Motor neuron (in vitro differentiated cells): Measurements from ENCODE around the gene BPIFB4. TPM values are rescaled to one million over a fixed set of nuclear protein-coding genes. Genes with fewer than 3 reads are reported as not detected.

Experiments used
- ATAC-seq, 8 experiments: fragments of 200-7000 bp; cut with Tn5 transposase; replicated peaks in 6 of 8; 2 replicates each; pipeline ENCODE4 v1.8.0; 2021; ENCODE audit warnings: mild to moderate bottlenecking in 8 of 8, moderate library complexity in 8 of 8
- H3K27ac ChIP-seq, 2 donors: fragments of 250-450 bp; sonication (Bioruptor Pico); 2 replicates each; pipeline ENCODE4 v1.9.0; 2021; ENCODE audit warnings: antibody characterized with exemption in 2 of 2, mild to moderate bottlenecking in 2 of 2, moderate library complexity in 1 of 2
- H3K4me1 ChIP-seq, 2 donors: fragments of 250-450 bp; sonication (Bioruptor Pico); replicated peaks in 1 of 2; 2 replicates each; pipeline ENCODE4 v1.6.1; 2021; ENCODE audit warnings: antibody characterized with exemption in 2 of 2, mild to moderate bottlenecking in 2 of 2, moderate library complexity in 1 of 2
- H3K4me3 ChIP-seq, 5 donors: fragments of 250-450 bp; sonication (Bioruptor Pico); 2 replicates each; pipeline ENCODE4 v1.9.0; 2021; ENCODE audit warnings: antibody characterized with exemption in 5 of 5, mild to moderate bottlenecking in 5 of 5, moderate library complexity in 4 of 5
- WGBS, 10 experiments: fragments of 450-650 bp; shearing (Covaris generic); methylation state at CpG; one replicate each; pipeline ENCODE4 v1.0.0; 2022; 5-methylcytosine and 5-hydroxymethylcytosine counted together
- in situ Hi-C, 9 experiments: fragments of 400-800 bp; cut with MboI; loops; one replicate each; pipeline ENCODE4 v1.15.0; 2021; ENCODE audit warnings: low sequenced_read_pairs in 9 of 9, low pct_unique_long_range_greater_than_20kb in 2 of 9; ENCODE audit not compliant: unreplicated experiment in 9 of 9
- total RNA-seq, 8 experiments: library from RNA; unstranded; fragments of 300-600 nt; gene quantifications; 2 replicates each; pipeline versions ENCODE4 v1.2.3 to v1.2.4, GENCODE V29; 2022

Gene BPIFB4
- total RNA-seq, 8 experiments from 2014 or later: 0.33 TPM; not detected in 7

GRCh38 chr20:33076662-33077372, 2.6 kb upstream of the BPIFB4 start:
- in situ Hi-C loops: no loop called here
- Histone ChIP-seq H3K27ac (no peak overlapping the region), H3K4me3 (no peak overlapping the region), H3K4me1 (no peaks in the 10 kb centered on the region)
- WGBS, 10 experiments: 13 to 100% (median 40%) methylated on average over 1 to 4 of the region's 6 CpGs; no CpG with 5 or more reads in 4 of the 10 experiments
- peak in 5 of 8 experiments; percentile 20 to 65 (median 28) for ATAC-seq

DNA sequence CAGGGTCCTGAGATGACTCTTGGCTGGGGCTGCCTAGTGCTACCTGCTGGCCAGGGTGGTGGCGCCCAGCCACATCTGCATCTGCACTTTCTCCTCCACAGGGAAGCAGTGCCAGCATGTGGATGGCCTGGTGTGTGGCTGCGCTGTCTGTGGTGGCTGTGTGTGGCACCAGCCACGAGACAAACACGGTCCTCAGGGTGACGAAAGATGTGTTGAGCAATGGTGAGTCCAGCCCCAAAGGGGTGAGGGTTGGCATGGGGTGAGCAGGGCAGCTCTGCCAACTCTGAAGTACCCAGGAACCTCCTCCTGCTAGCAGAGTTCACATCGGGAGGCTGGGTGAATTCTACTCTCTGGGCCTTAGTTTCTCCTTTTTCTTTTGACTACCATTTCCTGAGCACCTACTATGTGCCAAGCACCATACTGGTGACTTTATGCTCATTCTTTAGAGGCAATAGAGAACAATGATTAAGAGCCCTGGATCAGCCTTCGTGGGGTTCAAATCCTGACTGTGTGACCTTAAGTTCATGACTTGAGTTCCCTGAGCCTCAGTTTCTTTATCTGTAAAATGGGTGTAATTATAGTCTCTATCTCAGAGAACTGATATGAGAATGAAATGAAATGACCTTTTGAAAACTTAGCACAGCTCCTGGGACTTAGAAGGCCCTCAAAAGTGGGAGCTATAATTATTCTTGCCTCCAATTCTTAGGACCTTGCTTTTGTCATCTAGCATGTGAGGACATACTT, 2.1 kb downstream of the BPIFB4 start:
- in situ Hi-C loops: no loop called here
- Histone ChIP-seq H3K4me1 (no peaks in the 10 kb centered on the region), H3K27ac (no peak overlapping the region), H3K4me3 (no peak overlapping the region)
- no peak for ATAC-seq
- WGBS, 10 experiments: 33 to 86% (median 73%) methylated on average over 1 to 4 of the region's 7 CpGs; no CpG with 5 or more reads in 3 of the 10 experiments

- peak in 1 of 8 experiments; percentile 25 for ATAC-seq
- Histone ChIP-seq H3K4me1 (no peaks in the 10 kb centered on the region), H3K27ac (no peak overlapping the region), H3K4me3 (no peak overlapping the region)
- in situ Hi-C loops: no loop called here
- 0 to 92% (median 37%) methylated on average over 1 to 5 of the region's 6 CpGs; no CpG with 5 or more reads in 3 of the 10 experiments for WGBS, 10 experiments
Measured at GRCh38 chr20:33082546-33082945, 3.1 kb downstream of the BPIFB4 start.

DNA sequence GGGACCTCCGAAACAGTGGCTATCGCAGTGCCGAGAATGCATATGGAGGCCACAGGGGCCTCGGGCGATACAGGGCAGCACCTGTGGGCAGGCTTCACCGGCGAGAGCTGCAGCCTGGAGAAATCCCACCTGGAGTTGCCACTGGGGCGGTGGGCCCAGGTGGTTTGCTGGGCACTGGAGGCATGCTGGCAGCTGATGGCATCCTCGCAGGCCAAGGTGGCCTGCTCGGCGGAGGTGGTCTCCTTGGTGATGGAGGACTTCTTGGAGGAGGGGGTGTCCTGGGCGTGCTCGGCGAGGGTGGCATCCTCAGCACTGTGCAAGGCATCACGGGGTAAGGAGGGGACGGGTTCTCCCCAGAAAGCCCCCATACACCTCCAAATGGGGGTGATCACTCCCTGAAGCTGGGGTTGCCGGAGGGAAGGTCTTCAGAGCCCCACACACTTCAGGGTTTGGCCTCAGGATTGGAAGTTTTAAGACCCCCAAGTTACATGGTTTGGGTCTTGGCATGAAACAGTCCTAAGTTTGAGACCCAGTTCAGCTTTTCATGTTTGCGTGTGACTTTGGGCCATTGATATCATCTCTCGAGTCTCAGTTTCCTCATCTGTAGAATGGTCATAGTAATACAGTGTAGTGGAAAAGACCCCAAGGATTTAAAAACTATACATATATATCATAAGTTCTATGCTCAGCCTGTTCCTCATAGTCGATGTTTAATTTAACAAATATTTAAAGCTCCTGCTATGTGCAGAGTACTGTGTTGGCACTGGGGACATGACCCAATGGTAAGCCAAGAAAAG, 4.3 kb downstream of the BPIFB4 start:
- no peak overlapping the region for H3K4me3 ChIP-seq
- no peak for ATAC-seq
- 14 to 90% (median 50%) methylated on average over 1 to 13 of the region's 20 CpGs; no CpG with 5 or more reads in 1 of the 10 experiments for WGBS, 10 experiments
- in situ Hi-C loops: no loop called here
- H3K27ac ChIP-seq: no peak overlapping the region
- no peaks in the 10 kb centered on the region for H3K4me1 ChIP-seq

DNA sequence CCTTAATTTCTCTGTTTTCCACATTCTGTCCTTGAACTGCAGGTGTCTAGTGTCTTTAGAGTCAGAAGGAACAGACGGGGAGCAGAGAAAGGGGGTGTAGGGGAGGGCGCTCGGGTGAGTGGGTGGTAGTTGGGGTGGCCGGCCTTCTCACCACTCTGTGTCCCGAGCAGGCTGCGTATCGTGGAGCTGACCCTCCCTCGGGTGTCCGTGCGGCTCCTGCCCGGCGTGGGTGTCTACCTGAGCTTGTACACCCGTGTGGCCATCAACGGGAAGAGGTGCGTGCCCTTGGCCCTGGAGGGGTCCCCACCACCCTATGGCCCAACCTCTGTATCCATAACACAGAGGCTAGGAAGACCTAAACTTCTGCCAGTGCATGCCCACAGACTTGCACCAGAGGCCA, 5.3 kb downstream of the BPIFB4 start:
- 20 to 90% methylated on average over 1 to 2 of the region's 15 CpGs; no CpG with 5 or more reads in 8 of the 10 experiments for WGBS, 10 experiments
- in situ Hi-C loops: no loop called here
- no peak for ATAC-seq
- H3K4me3 ChIP-seq: no peak overlapping the region
- H3K27ac ChIP-seq: no peak overlapping the region
- no peaks in the 10 kb centered on the region for H3K4me1 ChIP-seq

GRCh38 chr20:33086052-33086722, 6.7 kb downstream of the BPIFB4 start:
- Histone ChIP-seq H3K4me1 (no peaks in the 10 kb centered on the region), H3K4me3 (no peak overlapping the region), H3K27ac (no peak overlapping the region)
- no peak for ATAC-seq
- in situ Hi-C loops: no loop called here
- 54 to 94% (median 75%) methylated on average over 1 to 10 of the region's 14 CpGs; no CpG with 5 or more reads in 2 of the 10 experiments for WGBS, 10 experiments

GRCh38 chr20:33091147-33091546, 11.7 kb downstream of the BPIFB4 start:
- in situ Hi-C loops: loop anchor here in 1 of 9 experiments (10.0 kb wide), 1 partner anchor 186 kb away; no protein-coding TSS in a partner anchor
- Histone ChIP-seq H3K4me3 (no peak overlapping the region), H3K27ac (no peak overlapping the region), H3K4me1 (no peaks in the 10 kb centered on the region)
- WGBS, 10 experiments: 30 to 83% (median 60%) methylated on average over 1 to 2 of the region's 3 CpGs; no CpG with 5 or more reads in 5 of the 10 experiments
- peak in 1 of 8 experiments; percentile 36 for ATAC-seq

DNA sequence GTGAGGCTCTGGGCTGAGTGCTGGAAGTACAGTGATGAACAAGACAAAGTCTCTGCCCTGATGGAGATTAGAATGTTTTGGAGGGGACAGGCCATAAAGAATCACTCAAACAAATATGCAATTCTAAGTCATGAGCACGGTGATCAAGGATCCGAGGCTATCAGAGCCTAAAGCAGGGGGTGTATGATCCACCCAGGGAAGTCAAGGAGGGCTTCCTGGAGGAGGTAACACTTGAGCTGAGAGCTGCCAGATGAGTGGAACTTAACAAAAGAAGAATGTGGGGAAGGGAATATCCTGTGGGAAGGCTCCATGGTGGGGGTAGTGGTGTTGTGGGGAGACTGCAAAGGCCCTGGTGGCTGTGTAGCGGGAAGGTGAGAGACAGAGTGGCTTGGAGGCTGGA, 12.2 kb downstream of the BPIFB4 start:
- H3K4me1 ChIP-seq: no peaks in the 10 kb centered on the region
- no peak overlapping the region for H3K4me3 ChIP-seq
- no peak overlapping the region for H3K27ac ChIP-seq
- in situ Hi-C loops: loop anchor here in 1 of 9 experiments (10.0 kb wide), 1 partner anchor 187 kb away; no protein-coding TSS in a partner anchor
- ATAC-seq: no peak
- WGBS, 10 experiments: 61 to 100% (median 75%) methylated on average over 1 to 3 of the region's 3 CpGs; no CpG with 5 or more reads in 3 of the 10 experiments

- no peak for ATAC-seq
- in situ Hi-C loops: loop anchor here in 1 of 9 experiments (10.0 kb wide), 1 partner anchor 188 kb away; no protein-coding TSS in a partner anchor
- Histone ChIP-seq H3K4me1 (no peaks in the 10 kb centered on the region), H3K27ac (no peak overlapping the region), H3K4me3 (no peak overlapping the region)
- WGBS, 10 experiments: 58 to 82% (median 67%) methylated on average over 1 to 3 of the region's 3 CpGs; no CpG with 5 or more reads in 5 of the 10 experiments
Measured at GRCh38 chr20:33092361-33092760, 12.9 kb downstream of the BPIFB4 start.

DNA sequence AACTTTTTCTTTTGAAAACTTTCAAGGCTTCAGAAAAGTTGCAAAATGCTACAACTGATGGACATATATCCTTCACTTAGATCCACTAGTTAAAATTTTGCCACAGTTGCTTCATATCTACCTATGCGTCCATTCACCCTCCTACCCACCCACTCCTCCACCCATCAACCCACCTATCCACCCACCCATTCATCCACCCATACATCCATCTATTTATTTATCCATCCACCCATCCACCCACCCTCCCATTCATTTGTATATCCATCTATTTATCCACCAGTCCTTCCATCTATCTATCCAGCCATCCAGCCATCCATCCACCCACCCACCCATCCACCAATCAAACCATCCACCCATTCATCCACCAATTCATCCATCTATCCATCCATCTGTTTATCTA, 13.6 kb downstream of the BPIFB4 start:
- H3K27ac ChIP-seq: no peak overlapping the region
- in situ Hi-C loops: loop anchor here in 1 of 9 experiments (10.0 kb wide), 1 partner anchor 188 kb away; no protein-coding TSS in a partner anchor
- H3K4me3 ChIP-seq: no peak overlapping the region
- H3K4me1 ChIP-seq: no peaks in the 10 kb centered on the region
- whole genome bisulfite sequencing, 10 experiments: 14 to 100% (median 40%) methylated on average over 1 of the region's 1 CpG; no CpG with 5 or more reads in 6 of the 10 experiments
- ATAC-seq: no peak

- in situ Hi-C loops: loop anchor here in 1 of 9 experiments (10.0 kb wide), 1 partner anchor 189 kb away; no protein-coding TSS in a partner anchor
- 11% methylated on average over 1 of the region's 1 CpG; no CpG with 5 or more reads in 9 of the 10 experiments for WGBS, 10 experiments
- ATAC-seq: no peak
Measured at GRCh38 chr20:33093582-33093981, 14.1 kb downstream of the BPIFB4 start.

GRCh38 chr20:33095249-33095648, 15.8 kb downstream of the BPIFB4 start:
- no peak overlapping the region for H3K4me3 ChIP-seq
- in situ Hi-C loops: loop anchor here in 1 of 9 experiments (10.0 kb wide), 1 partner anchor 190 kb away; no protein-coding TSS in a partner anchor
- H3K4me1 ChIP-seq: no peaks in the 10 kb centered on the region
- H3K27ac ChIP-seq: no peak overlapping the region
- no peak for ATAC-seq
- 29 to 100% (median 100%) methylated on average over 2 to 5 of the region's 5 CpGs; no CpG with 5 or more reads in 7 of the 10 experiments for whole genome bisulfite sequencing, 10 experiments

More at GRCh38 chr20:33093582-33093981, 14.1 kb downstream of the BPIFB4 start:
- no peak overlapping the region for H3K27ac ChIP-seq
- H3K4me3 ChIP-seq: no peak overlapping the region
- H3K4me1 ChIP-seq: no peaks in the 10 kb centered on the region
